DMS153 treated with DMSO at 0.1 percent for 48 hours (cell line): Measurements from ENCODE around the gene ADGRD1.
A peak's percentile ranks its signal among the peaks of the same experiment; 100 is the strongest.

ENCODE experiments used
- DNase-seq: peaks from one replicate; lab custom pipeline; 2025; ENCODE audit not compliant: unreplicated experiment; lab: John Stamatoyannopoulos, UW

The ADGRD1 gene

GRCh38 chr12:131130311-131130911 is 176.7 kb downstream of the ADGRD1 start:
- no peak for DNase-seq

- DNase-seq = no peak
Observed at GRCh38 chr12:131131077-131131807, 177.5 kb downstream of the ADGRD1 start.

- no peak for DNase-seq
Observed at GRCh38 chr12:131131808-131132117, 178.1 kb downstream of the ADGRD1 start.

GRCh38 chr12:131132118-131132892 is 178.6 kb downstream of the ADGRD1 start:
- peak; percentile 9 for DNase-seq

- no peak for DNase-seq
Observed at GRCh38 chr12:131133015-131133905, 179.6 kb downstream of the ADGRD1 start.

GRCh38 chr12:131133994-131134393 is 180.3 kb downstream of the ADGRD1 start:
- no peak for DNase-seq

GRCh38 chr12:131134523-131135310 is 181.0 kb downstream of the ADGRD1 start:
- no peak for DNase-seq

GRCh38 chr12:131135311-131135785 is 181.6 kb downstream of the ADGRD1 start:
- DNase-seq = no peak

- no peak for DNase-seq
Observed at GRCh38 chr12:131135786-131136538, 182.3 kb downstream of the ADGRD1 start.

- no peak for DNase-seq
Observed at GRCh38 chr12:131136539-131136872, 182.8 kb downstream of the ADGRD1 start.

- no peak for DNase-seq
Observed at GRCh38 chr12:131137009-131137835, 183.5 kb downstream of the ADGRD1 start.

GRCh38 chr12:131137836-131138637 is 184.3 kb downstream of the ADGRD1 start:
- DNase-seq = no peak

GRCh38 chr12:131138638-131139362 is 185.1 kb downstream of the ADGRD1 start:
- no peak for DNase-seq

- no peak for DNase-seq
Observed at GRCh38 chr12:131139363-131140068, 185.8 kb downstream of the ADGRD1 start.

- DNase-seq = no peak
Observed at GRCh38 chr12:131140069-131140435, 186.3 kb downstream of the ADGRD1 start.

- DNase-seq = no peak
Observed at GRCh38 chr12:131140697-131141096, 187.0 kb downstream of the ADGRD1 start.

- no peak for DNase-seq
Observed at GRCh38 chr12:131141514-131141913, 187.8 kb downstream of the ADGRD1 start.
